ENCODE results near the gene TGFBR3L. TPM values are rescaled to one million over a fixed set of nuclear protein-coding genes. Genes with fewer than 3 reads are reported as not detected.
"Not testable (repeated sequence)": the region's sequence is repeated elsewhere in the genome, so short reads cannot be mapped to it uniquely, and the experiment has no call there.

Gene TGFBR3L
- polyA plus RNA-seq, 3 donors, result 0.07 to 1.0 TPM; not detected in 1

GRCh38 chr19:7912697-7913564 lies 1.7 kb upstream of the TGFBR3L start:
- no peak overlapping the region for H3K27ac ChIP-seq (ENCODE audit: low read depth, low read length)
- WGBS, 3 donors, result 92 to 93% (median 92%) methylated on average over 35 to 39 of the region's 39 CpGs

- no peak overlapping the region for H3K27ac ChIP-seq (ENCODE audit: low read depth, low read length)
- WGBS, 3 donors, result 83 to 90% (median 90%) methylated on average over 10 of the region's 10 CpGs
Measured at GRCh38 chr19:7913652-7914051, 978 bp upstream of the TGFBR3L start.

GRCh38 chr19:7914099-7914498 lies 531 bp upstream of the TGFBR3L start:
- 59 to 61% (median 61%) methylated on average over 12 of the region's 12 CpGs for WGBS, 3 donors
- no peak overlapping the region for H3K27ac ChIP-seq (ENCODE audit: low read depth, low read length)

GRCh38 chr19:7915250-7916102 lies 846 bp downstream of the TGFBR3L start:
- 46 to 49% (median 48%) methylated on average over 22 to 24 of the region's 24 CpGs for WGBS, 3 donors
- H3K27ac ChIP-seq (ENCODE audit: low read depth, low read length), result no peak overlapping the region

GRCh38 chr19:7916103-7916954 lies 1.7 kb downstream of the TGFBR3L start:
- no peak overlapping the region for H3K27ac ChIP-seq (ENCODE audit: low read depth, low read length)
- 1 to 2% (median 1%) methylated on average over 91 to 104 of the region's 104 CpGs for WGBS, 3 donors

- 8 to 11% (median 9%) methylated on average over 8 to 12 of the region's 12 CpGs for WGBS, 3 donors
- H3K27ac ChIP-seq (ENCODE audit: low read depth, low read length), result no peak overlapping the region
Measured at GRCh38 chr19:7916955-7917266, 2.3 kb downstream of the TGFBR3L start.

- H3K27ac ChIP-seq (ENCODE audit: low read depth, low read length), result no peak overlapping the region
- 1 to 3% (median 2%) methylated on average over 54 to 71 of the region's 71 CpGs for WGBS, 3 donors
Measured at GRCh38 chr19:7917267-7918061, 2.8 kb downstream of the TGFBR3L start.

GRCh38 chr19:7918062-7918614 lies 3.5 kb downstream of the TGFBR3L start:
- 31 to 40% (median 37%) methylated on average over 27 to 29 of the region's 29 CpGs for WGBS, 3 donors
- not testable (repeated sequence) for H3K27ac ChIP-seq (ENCODE audit: low read depth, low read length)

GRCh38 chr19:7918615-7919421 lies 4.2 kb downstream of the TGFBR3L start:
- no peak overlapping the region for H3K27ac ChIP-seq (ENCODE audit: low read depth, low read length)
- WGBS, 3 donors, result 46 to 52% (median 47%) methylated on average over 41 to 42 of the region's 42 CpGs

- 3 to 10% (median 8%) methylated on average over 60 to 62 of the region's 62 CpGs for WGBS, 3 donors
- peak within 1 kb of the TSS; percentile 51 for H3K27ac ChIP-seq (ENCODE audit: low read depth, low read length)
Measured at GRCh38 chr19:7919610-7920518, 5.2 kb downstream of the TGFBR3L start, which contains the start of gene SNAPC2. Gene SNAPC2 (plus strand): TSS chr19:7920338. CDS start chr19:7920367, 29 bp downstream.

GRCh38 chr19:7920519-7921301 lies 6.1 kb downstream of the TGFBR3L start:
- 0 to 2% (median 2%) methylated on average over 37 to 61 of the region's 62 CpGs for WGBS, 3 donors
- H3K27ac ChIP-seq (ENCODE audit: low read depth, low read length), result peak overlapping the region; percentile 51

- peak overlapping the region; percentile 51 for H3K27ac ChIP-seq (ENCODE audit: low read depth, low read length)
- 35 to 62% (median 43%) methylated on average over 13 to 17 of the region's 17 CpGs for WGBS, 3 donors
Measured at GRCh38 chr19:7921302-7921966, 6.8 kb downstream of the TGFBR3L start.

GRCh38 chr19:7921967-7922835 lies 7.6 kb downstream of the TGFBR3L start:
- H3K27ac ChIP-seq (ENCODE audit: low read depth, low read length), result no peak overlapping the region
- WGBS, 3 donors, result 91 to 94% (median 92%) methylated on average over 29 to 31 of the region's 31 CpGs

GRCh38 chr19:7922836-7923195 lies 8.2 kb downstream of the TGFBR3L start:
- H3K27ac ChIP-seq (ENCODE audit: low read depth, low read length), result no peak overlapping the region
- WGBS, 3 donors, result 87 to 91% (median 90%) methylated on average over 8 of the region's 8 CpGs

All from adipose tissue (tissue), 3 donors.